ENCODE data around the gene POLG.

Gene POLG

GRCh38 chr15:89356634-89357298 is 22.1 kb upstream of the POLG start:
- no peak for FAIRE-seq

- FAIRE-seq = no peak
These were observed 19.4 kb upstream of the POLG start for GRCh38 chr15:89353991-89354390.

GRCh38 chr15:89352476-89352875 is 17.9 kb upstream of the POLG start:
- no peak for FAIRE-seq

- FAIRE-seq = no peak
These were observed 14.6 kb upstream of the POLG start for GRCh38 chr15:89349206-89349558.

GRCh38 chr15:89346516-89347231 is 12.1 kb upstream of the POLG start:
- no peak for FAIRE-seq

GRCh38 chr15:89345248-89345647 is 10.6 kb upstream of the POLG start:
- FAIRE-seq = no peak

GRCh38 chr15:89342840-89343239 is 8.2 kb upstream of the POLG start:
- no peak for FAIRE-seq

GRCh38 chr15:89341316-89342005 is 6.8 kb upstream of the POLG start:
- FAIRE-seq = no peak

GRCh38 chr15:89340573-89340972 is 5.9 kb upstream of the POLG start:
- FAIRE-seq = no peak

- FAIRE-seq = no peak
These were observed 3.4 kb upstream of the POLG start for GRCh38 chr15:89338036-89338435.

- FAIRE-seq = no peak
These were observed 846 bp upstream of the POLG start for GRCh38 chr15:89335298-89336041.

GRCh38 chr15:89333959-89334509 is 590 bp downstream of the POLG start:
- no peak for FAIRE-seq

- no peak for FAIRE-seq
These were observed 1.4 kb downstream of the POLG start for GRCh38 chr15:89333011-89333860.

GRCh38 chr15:89332446-89332845 is 2.2 kb downstream of the POLG start:
- FAIRE-seq = no peak

- no peak for FAIRE-seq
These were observed 3.6 kb downstream of the POLG start for GRCh38 chr15:89330881-89331595.

- no peak for FAIRE-seq
These were observed 4.5 kb downstream of the POLG start for GRCh38 chr15:89330119-89330518.

GRCh38 chr15:89329329-89330084 is 5.1 kb downstream of the POLG start:
- FAIRE-seq = no peak

GRCh38 chr15:89328398-89329254 is 6.0 kb downstream of the POLG start:
- FAIRE-seq = no peak

- FAIRE-seq = no peak
These were observed 7.5 kb downstream of the POLG start for GRCh38 chr15:89327113-89327512.

- no peak for FAIRE-seq
These were observed 8.3 kb downstream of the POLG start for GRCh38 chr15:89326316-89326715.
